Measurements from ENCODE around the gene KLHL35. TPM values are rescaled to one million over a fixed set of nuclear protein-coding genes. Genes with fewer than 3 reads are reported as not detected.

The KLHL35 gene, protein sequence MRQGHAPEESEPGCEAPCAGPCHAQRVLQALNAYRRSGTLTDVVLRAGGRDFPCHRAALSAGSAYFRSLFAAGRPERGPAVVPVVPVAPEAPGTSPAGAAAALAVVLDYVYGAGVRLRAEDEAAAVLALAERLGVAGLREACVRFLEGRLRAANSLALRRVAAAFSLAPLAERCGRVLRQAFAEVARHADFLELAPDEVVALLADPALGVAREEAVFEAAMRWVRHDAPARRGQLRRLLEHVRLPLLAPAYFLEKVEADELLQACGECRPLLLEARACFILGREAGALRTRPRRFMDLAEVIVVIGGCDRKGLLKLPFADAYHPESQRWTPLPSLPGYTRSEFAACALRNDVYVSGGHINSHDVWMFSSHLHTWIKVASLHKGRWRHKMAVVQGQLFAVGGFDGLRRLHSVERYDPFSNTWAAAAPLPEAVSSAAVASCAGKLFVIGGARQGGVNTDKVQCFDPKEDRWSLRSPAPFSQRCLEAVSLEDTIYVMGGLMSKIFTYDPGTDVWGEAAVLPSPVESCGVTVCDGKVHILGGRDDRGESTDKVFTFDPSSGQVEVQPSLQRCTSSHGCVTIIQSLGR
- total RNA-seq = 1 to 10 TPM in 2 of 3 donors, under 1 TPM in 1; 0.98 to 1.5 (median 1.3) TPM

DNA sequence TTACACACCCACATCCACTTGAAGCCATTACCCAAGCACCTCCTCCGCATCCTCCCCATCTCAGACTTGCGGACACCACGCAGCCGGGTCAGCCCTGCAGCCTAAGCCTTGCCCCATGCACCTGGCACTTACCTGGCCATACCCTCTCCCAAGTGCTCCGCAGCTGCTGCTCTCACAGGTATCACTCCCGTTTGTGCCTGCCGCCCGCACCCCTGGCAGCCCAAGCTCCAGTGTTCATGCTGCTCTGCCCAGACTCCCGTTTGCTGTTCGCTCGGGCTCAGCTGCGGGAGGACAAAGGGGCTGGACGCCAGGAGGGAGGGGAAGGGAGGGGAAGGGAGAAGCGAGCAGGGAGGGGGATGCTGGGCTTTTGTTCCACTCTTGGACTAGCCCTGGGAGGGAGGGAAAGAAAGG lies at the start of gene KLHL35:
Gene KLHL35, minus strand, starts transcription at position 293 of the 411 bp plus-strand sequence. CDS start 2,574 bp downstream, outside the sequence.
- H3K27me3 Mint-ChIP-seq (ENCODE audit: low read depth) = peaks cover 45% of the 10 kb centered on the region
- H3K36me3 Mint-ChIP-seq (ENCODE audit: insufficient read depth) = peaks cover 2% of the 10 kb centered on the region
- no peaks in the 10 kb centered on the region for H3K9me3 Mint-ChIP-seq
- DNase-seq = no peak
- no peak within 1 kb of the TSS for H3K4me3 Mint-ChIP-seq
- peaks cover 16% of the 10 kb centered on the region for H3K4me1 Mint-ChIP-seq (ENCODE audit: low read depth)
- no peak for ATAC-seq

DNA sequence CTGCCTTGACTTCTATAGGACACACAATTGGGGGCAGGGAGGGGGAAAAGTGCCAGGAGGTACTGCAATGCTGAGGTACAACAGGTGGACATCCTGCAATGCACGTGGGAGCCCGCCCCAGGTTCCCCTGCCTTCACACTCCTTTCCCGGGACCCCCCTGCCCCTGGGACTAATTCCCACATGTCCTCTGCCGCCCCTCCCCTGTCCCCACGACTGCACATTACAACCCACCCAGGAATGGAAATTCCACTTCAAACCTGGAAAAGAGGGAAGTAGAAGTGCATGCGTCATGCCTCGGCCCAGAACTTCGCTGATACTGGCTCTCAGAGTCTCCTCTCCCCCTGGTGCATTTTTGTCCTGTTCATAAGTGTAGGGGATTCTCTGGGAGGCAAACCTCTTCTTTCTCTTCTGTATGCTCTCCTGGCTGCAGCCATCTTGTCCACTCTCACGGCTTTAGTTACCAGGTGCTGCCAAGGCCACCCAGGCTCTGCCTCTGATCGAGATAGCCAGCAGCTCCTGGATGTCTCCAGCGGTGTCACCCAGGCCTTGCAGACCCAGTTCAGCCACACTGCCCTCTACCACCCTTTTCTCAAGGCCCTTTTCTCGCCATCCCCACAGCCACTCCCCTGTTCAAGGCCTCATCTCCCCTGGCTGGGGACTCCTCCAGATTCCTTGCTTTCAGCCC lies 49.1 kb upstream of the KLHL35 start:
- ATAC-seq = no peak
- Mint-ChIP-seq H3K36me3 (ENCODE audit: insufficient read depth) (no peaks in the 10 kb centered on the region), H3K4me3 (no peak overlapping the region), H3K9me3 (no peaks in the 10 kb centered on the region), H3K4me1 (ENCODE audit: low read depth) (peaks cover 3% of the 10 kb centered on the region), H3K27me3 (ENCODE audit: low read depth) (no peaks in the 10 kb centered on the region)
- no peak for DNase-seq

DNA sequence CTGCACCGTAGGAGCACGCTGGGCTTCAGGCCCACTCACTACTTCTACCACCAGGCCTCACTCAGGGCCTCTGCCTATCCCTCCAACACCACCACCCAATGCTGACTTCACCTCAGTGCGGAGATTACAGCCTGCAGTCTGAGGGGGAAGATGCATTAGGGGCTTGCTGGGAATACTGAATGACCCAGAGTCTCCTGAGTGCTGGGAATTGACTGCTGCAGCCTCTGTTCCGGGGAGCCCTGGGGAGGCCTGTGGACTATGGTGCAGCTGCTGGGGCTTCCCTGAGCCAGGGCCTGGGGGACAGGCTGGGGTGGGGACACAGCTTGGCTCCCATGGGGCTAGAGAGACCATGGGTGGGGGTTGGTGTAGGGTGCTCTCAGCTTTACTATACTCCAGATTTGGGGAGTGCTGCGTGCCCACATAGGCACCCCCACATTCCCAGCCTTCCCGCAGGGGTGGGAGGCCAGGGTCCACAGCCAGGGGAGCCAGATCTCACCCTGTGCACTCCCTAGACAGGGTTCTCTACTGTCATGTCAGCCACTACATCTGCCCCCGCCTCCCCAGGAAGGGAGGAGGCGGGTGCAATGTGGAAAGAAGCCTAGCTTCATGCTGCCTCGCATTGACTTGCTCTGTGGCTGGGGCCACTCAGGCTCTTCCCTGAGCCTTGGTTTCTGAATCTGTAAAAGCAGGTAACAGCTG lies 48.4 kb upstream of the KLHL35 start:
- ATAC-seq (no peak), DNase-seq (no peak)
- Mint-ChIP-seq H3K36me3 (ENCODE audit: insufficient read depth) (no peaks in the 10 kb centered on the region), H3K27me3 (ENCODE audit: low read depth) (no peaks in the 10 kb centered on the region), H3K4me1 (ENCODE audit: low read depth) (peaks cover 3% of the 10 kb centered on the region), H3K4me3 (no peak overlapping the region), H3K9me3 (no peaks in the 10 kb centered on the region)

- H3K36me3 Mint-ChIP-seq (ENCODE audit: insufficient read depth) = no peaks in the 10 kb centered on the region
- peaks cover 12% of the 10 kb centered on the region for H3K4me1 Mint-ChIP-seq (ENCODE audit: low read depth)
Measured at GRCh38 chr11:75480185-75481175, 47.5 kb upstream of the KLHL35 start.

DNA sequence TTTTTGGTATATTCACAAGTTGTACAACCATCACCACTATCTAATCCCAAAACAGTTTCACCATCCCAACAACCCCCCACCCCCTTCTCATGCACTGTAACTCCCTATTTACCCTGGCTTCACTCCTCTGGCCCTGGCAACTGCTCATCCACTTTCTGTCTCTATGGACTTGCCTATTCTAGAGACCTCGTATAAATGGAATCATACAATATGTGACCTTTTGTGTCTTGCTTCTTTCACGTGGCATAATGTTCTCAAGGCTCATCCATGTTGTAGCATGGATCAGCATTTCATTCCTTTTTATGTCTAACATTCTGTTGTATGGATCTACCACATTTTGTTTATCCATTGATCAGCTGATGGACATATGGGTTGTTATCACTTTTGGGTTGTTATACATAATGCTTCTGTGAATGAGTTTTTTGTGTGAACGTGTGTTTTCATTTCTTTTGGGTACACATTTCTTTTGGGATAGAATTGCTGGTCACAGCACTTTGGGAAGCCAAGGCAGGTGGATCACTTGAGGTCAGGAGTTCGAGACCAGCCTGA lies 46.7 kb upstream of the KLHL35 start:
- no peak overlapping the region for H3K4me3 Mint-ChIP-seq
- DNase-seq (no peak), ATAC-seq (no peak)
- no peaks in the 10 kb centered on the region for H3K27me3 Mint-ChIP-seq (ENCODE audit: low read depth)
- H3K36me3 Mint-ChIP-seq (ENCODE audit: insufficient read depth) = no peaks in the 10 kb centered on the region
- H3K4me1 Mint-ChIP-seq (ENCODE audit: low read depth) = peaks cover 20% of the 10 kb centered on the region
- H3K9me3 Mint-ChIP-seq = no peaks in the 10 kb centered on the region

More at GRCh38 chr11:75480185-75481175, 47.5 kb upstream of the KLHL35 start:
- no peak for DNase-seq
- no peak for ATAC-seq
- H3K4me3 Mint-ChIP-seq = no peak overlapping the region
- H3K27me3 Mint-ChIP-seq (ENCODE audit: low read depth) = no peaks in the 10 kb centered on the region
- H3K9me3 Mint-ChIP-seq = no peaks in the 10 kb centered on the region

DNA sequence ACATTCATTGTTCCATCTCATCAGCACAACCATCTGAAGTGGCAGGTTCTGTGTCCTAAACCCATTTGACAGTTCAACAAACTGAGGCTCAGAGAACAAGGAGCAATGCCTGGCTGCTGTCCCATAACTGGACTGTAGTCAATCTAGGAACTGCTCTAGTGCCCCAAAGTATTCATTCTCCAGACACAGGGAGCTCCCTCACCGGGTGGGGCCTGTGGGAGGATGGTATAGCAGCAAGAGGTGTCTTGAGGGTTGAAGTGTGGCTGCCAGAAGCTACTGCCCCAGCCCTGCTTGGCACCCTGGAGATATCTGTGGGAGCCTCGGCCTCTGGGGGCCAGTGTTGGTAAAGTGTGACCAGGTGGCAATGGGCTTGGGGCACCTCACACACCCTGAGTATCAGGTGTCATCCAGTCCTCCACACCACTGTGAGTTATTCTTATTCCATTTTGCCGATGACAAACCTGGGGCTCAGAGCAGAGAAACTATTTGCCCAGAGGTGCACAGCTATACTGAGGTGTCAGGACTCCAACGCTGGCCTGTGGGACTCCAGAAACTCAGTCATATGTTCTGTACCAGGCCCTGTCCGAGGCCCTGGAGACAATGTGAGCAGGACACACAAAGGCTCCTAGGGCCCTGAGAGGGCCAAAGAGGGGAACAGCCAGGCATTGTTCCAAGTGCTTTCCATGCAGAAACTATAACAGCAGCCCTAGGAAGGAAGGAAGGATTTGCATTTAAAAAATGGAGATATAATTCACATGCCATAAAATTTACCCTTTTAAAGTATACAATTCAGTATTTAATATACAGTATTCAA lies 46.0 kb upstream of the KLHL35 start:
- H3K9me3 Mint-ChIP-seq = no peaks in the 10 kb centered on the region
- ATAC-seq (no peak), DNase-seq (no peak)
- H3K4me3 Mint-ChIP-seq = no peak overlapping the region
- no peaks in the 10 kb centered on the region for H3K27me3 Mint-ChIP-seq (ENCODE audit: low read depth)
- peaks cover 20% of the 10 kb centered on the region for H3K4me1 Mint-ChIP-seq (ENCODE audit: low read depth)
- H3K36me3 Mint-ChIP-seq (ENCODE audit: insufficient read depth) = no peaks in the 10 kb centered on the region

DNA sequence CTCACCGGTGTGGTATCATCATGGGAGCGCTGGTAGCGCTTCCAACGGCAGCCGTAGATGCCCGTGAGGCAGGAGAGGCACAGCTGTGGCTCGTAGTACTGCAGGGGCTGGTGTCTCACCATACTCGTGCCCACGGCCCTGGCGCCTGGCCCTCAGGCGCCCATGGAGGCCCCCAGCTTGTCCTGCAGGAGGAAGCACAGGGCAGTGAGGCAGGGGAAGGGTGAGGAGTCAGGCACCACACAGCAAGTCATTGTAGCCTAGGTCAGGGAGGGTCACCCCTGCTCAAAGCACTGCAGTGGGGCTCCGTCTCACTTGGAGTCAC lies 44.6 kb upstream of the KLHL35 start:
- peaks cover 2% of the 10 kb centered on the region for H3K36me3 Mint-ChIP-seq (ENCODE audit: insufficient read depth)
- no peaks in the 10 kb centered on the region for H3K9me3 Mint-ChIP-seq
- H3K4me3 Mint-ChIP-seq = no peak overlapping the region
- ATAC-seq = no peak
- H3K4me1 Mint-ChIP-seq (ENCODE audit: low read depth) = peaks cover 20% of the 10 kb centered on the region
- DNase-seq = no peak
- H3K27me3 Mint-ChIP-seq (ENCODE audit: low read depth) = no peaks in the 10 kb centered on the region

- ATAC-seq (no peak), DNase-seq (no peak)
- peaks cover 3% of the 10 kb centered on the region for H3K36me3 Mint-ChIP-seq (ENCODE audit: insufficient read depth)
- peaks cover 20% of the 10 kb centered on the region for H3K4me1 Mint-ChIP-seq (ENCODE audit: low read depth)
- H3K27me3 Mint-ChIP-seq (ENCODE audit: low read depth) = no peaks in the 10 kb centered on the region
- H3K4me3 Mint-ChIP-seq = no peak overlapping the region
- H3K9me3 Mint-ChIP-seq = no peaks in the 10 kb centered on the region
Measured at GRCh38 chr11:75476739-75477613, 44.0 kb upstream of the KLHL35 start.

DNA sequence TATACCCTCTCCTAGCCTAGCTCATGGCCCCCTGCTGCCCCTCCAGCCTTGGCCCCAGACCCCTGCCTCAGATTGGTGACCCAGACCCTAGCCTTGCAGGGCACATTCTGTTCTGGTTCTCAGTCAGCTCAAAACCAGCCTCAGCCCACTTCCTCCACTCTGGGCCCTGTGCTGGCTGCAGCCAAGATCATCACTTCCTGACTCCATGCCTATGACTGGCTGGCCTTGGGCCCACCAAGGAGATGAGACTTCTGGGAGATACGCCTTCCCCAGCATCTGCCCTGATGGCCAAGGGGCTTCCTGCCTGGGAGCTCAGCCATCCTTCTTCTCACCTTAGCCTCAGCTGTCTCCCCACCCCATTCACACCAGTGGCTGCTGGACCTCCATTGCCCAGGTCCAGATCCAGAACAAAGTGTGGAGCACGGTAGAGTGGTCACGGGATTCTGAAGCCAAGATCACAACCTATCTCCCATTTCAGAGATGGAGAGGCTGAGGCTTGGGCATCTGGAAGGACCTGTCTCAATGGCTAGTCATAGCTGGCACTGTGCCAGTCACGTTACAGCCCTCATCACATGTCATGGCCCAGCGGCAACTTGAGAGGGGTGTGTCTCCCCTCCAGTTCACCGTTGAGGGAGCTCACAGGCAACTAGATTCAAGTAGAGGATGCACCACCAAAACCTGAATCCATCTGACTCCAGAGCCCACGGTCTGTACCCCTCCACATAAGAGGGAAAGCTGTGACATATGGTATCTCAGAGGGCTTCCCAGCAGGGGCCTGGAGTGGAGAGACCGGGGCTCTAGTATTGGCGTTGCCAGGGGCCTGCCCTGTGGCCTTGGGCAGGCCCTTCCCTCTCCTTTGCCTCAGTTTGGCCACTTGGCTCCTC lies 43.0 kb upstream of the KLHL35 start:
- peaks cover 20% of the 10 kb centered on the region for H3K4me1 Mint-ChIP-seq (ENCODE audit: low read depth)
- no peak for DNase-seq

DNA sequence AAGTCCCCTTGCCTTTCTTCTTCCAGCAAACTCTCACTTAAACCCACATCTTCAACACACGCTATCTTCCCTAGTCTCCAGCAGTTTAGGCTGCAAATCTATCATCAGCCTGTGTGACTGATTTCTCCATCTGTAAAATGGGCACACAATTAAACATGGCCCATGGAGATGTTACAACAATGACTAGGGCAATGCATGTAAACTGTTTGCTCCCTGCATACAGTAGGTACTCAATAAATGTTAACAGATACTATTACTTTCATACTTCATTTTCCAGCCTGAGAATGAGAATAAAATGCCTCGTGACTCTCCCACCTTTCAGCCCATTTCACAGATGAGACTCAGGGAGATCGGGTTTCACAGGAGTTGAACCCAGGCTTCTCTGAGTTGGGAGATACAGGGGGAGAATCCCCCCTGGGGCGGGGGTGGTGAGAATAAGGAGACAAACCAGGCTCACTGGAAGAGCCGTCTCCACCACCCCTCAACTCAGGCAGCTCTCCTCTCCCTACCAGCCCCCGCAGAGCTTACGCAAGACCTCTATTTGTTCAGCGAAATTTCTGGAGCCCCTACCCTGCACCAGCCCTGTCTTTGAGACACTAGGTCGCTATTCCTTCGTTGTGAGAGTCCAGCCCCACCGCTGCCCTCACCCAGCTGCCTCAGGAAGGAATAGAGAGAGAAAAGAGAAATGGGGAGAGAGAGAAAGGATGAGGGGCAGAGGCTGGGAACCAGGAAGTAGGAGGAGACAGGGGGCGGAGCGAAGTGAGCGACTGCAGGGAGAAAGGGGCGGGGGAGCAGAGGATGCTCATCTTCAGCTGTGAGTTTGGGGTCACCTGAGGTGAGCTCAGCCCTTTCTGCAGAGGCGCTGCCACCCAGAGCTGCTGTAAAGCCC lies 42.1 kb upstream of the KLHL35 start:
- DNase-seq (peak; percentile 41), ATAC-seq (peak; percentile 82 to 85)
- H3K27me3 Mint-ChIP-seq (ENCODE audit: low read depth) = no peaks in the 10 kb centered on the region
- peak overlapping the region; percentile 23 for H3K4me3 Mint-ChIP-seq
- no peaks in the 10 kb centered on the region for H3K9me3 Mint-ChIP-seq
- H3K36me3 Mint-ChIP-seq (ENCODE audit: insufficient read depth) = peaks cover 3% of the 10 kb centered on the region
- peaks cover 20% of the 10 kb centered on the region for H3K4me1 Mint-ChIP-seq (ENCODE audit: low read depth)

More for the DNA sequence above, 43.0 kb upstream of the KLHL35 start:
- H3K36me3 Mint-ChIP-seq (ENCODE audit: insufficient read depth) = peaks cover 3% of the 10 kb centered on the region
- H3K9me3 Mint-ChIP-seq = no peaks in the 10 kb centered on the region
- peak; percentile 65 to 70 for ATAC-seq
- no peak overlapping the region for H3K4me3 Mint-ChIP-seq
- H3K27me3 Mint-ChIP-seq (ENCODE audit: low read depth) = no peaks in the 10 kb centered on the region
